Astrocyte (in vitro differentiated cells and primary cell): ENCODE measurements around the gene SGPL1.

Source experiments
- CTCF ChIP-seq: IDR thresholded peaks from 2 replicates; pipeline ENCODE4 v1.5.1; 2011; ENCODE audit warnings: low read depth, mild to moderate bottlenecking, inconsistent platforms, low read length, moderate library complexity; ENCODE audit not compliant: insufficient read depth
- EZH2 ChIP-seq: IDR thresholded peaks from 2 replicates; pipeline ENCODE4 v1.6.1; 2012; ENCODE audit warnings: mild to moderate bottlenecking, low read length, inconsistent platforms; ENCODE audit not compliant: insufficient read depth

GRCh38 chr10:70785190-70785589 lies 30.6 kb upstream of the SGPL1 start, which contains the start of gene TBATA:
- no peak for TF ChIP-seq EZH2
- no peak for TF ChIP-seq CTCF
